CD4-positive, CD25-positive, alpha-beta regulatory T cell (primary cell): ENCODE data around the gene FGGY. TPM values are rescaled to one million over a fixed set of nuclear protein-coding genes. Genes with fewer than 3 reads are reported as not detected.

Source experiments
- ATAC-seq, 2 donors: fragments of 150-1000 bp; cut with Tn5 transposase; one replicate each; pipeline ENCODE4 v1.10.0; 2021; ENCODE audit warnings: low read depth in 2 of 2, moderate number of reproducible peaks in 2 of 2, moderate library complexity in 1 of 2
- DNase-seq, 3 donors: peaks; one replicate each; pipeline versions ENCODE4 v3.0.0 to v3.0.0-alpha.2; 2012 to 2022; ENCODE audit warnings: mixed read lengths in 1 of 3
- H3K27ac ChIP-seq: one replicate; pipeline ENCODE4 v1.7.0; 2013; ENCODE audit warnings: mild to moderate bottlenecking, low read length; ENCODE audit not compliant: insufficient read depth, poor library complexity, severe bottlenecking
- H3K27me3 ChIP-seq: one replicate; pipeline ENCODE4 v1.7.0; 2013; ENCODE audit warnings: low read length; ENCODE audit not compliant: control insufficient read depth, insufficient read depth
- H3K36me3 ChIP-seq: one replicate; pipeline ENCODE4 v1.7.0; 2013; ENCODE audit warnings: mild to moderate bottlenecking, low read length, moderate library complexity; ENCODE audit not compliant: control insufficient read depth, insufficient read depth
- H3K4me1 ChIP-seq: 2 replicates; pipeline ENCODE4 v1.7.0; 2013; ENCODE audit warnings: mild to moderate bottlenecking, low read length; ENCODE audit not compliant: insufficient read depth, control insufficient read depth, poor library complexity, severe bottlenecking
- H3K4me3 ChIP-seq: one replicate; pipeline ENCODE4 v1.7.0; 2013; ENCODE audit warnings: low read depth, mild to moderate bottlenecking, low read length, moderate library complexity
- H3K9me3 ChIP-seq, 2 experiments: 1 replicate in 1 of 2; 2 replicates in 1 of 2; pipeline ENCODE4 v1.7.0; 2013; ENCODE audit warnings: low read length in 2 of 2, mild to moderate bottlenecking in 1 of 2, moderate library complexity in 1 of 2; ENCODE audit not compliant: control insufficient read depth in 2 of 2
- H3K27ac Mint-ChIP-seq, 3 donors: one replicate each; pipeline ENCODE4 v1.8.0; 2020 to 2022; ENCODE audit warnings: mild to moderate bottlenecking in 3 of 3, mixed read lengths in 3 of 3, moderate library complexity in 2 of 3
- H3K27me3 Mint-ChIP-seq: one replicate; pipeline ENCODE4 v1.8.0; 2022; ENCODE audit warnings: mild to moderate bottlenecking, mixed read lengths
- H3K36me3 Mint-ChIP-seq: one replicate; pipeline ENCODE4 v1.8.0; 2020; ENCODE audit warnings: mixed read lengths
- H3K4me1 Mint-ChIP-seq, 4 donors: one replicate each; pipeline ENCODE4 v1.8.0; 2020 to 2022; ENCODE audit warnings: mixed read lengths in 4 of 4, mild to moderate bottlenecking in 1 of 4
- H3K4me3 Mint-ChIP-seq, 4 donors: one replicate each; pipeline ENCODE4 v1.8.0; 2020 to 2022; ENCODE audit warnings: mild to moderate bottlenecking in 4 of 4, mixed read lengths in 4 of 4, moderate library complexity in 3 of 4
- H3K9me3 Mint-ChIP-seq, 7 donors: one replicate each; pipeline ENCODE4 v1.8.0; 2020 to 2022; ENCODE audit warnings: mixed read lengths in 7 of 7, mild to moderate bottlenecking in 3 of 7, moderate library complexity in 2 of 7
- polyA plus RNA-seq, 4 donors: library from polyadenylated mRNA; unstranded; fragments of 300-500 nt; fragmentation: Illumina TruSeq; gene quantifications; one replicate each; pipeline ENCODE4 v1.2.3, GENCODE V29; 2021
- total RNA-seq: library from RNA; stranded (reverse); gene quantifications from one replicate; pipeline ENCODE4 v1.2.3, GENCODE V29; 2022

FGGY gene
- total and polyA plus RNA-seq, 5 donors from 2014 or later: 1.9 to 7.7 (median 4.5) TPM

GRCh38 chr1:59539961-59540681 lies 243.2 kb downstream of the FGGY start:
- Mint-ChIP-seq H3K27ac (no peak overlapping the region), H3K4me1 (no peaks in the 10 kb centered on the region), H3K9me3 (peaks cover 0 to 1% (median 0%) of the 10 kb centered on the region in 7 donors), H3K27me3 (no peaks in the 10 kb centered on the region), H3K36me3 (no peaks in the 10 kb centered on the region), H3K4me3 (no peak overlapping the region)
- Histone ChIP-seq H3K4me3 (no peak overlapping the region), H3K36me3 (no peaks in the 10 kb centered on the region), H3K4me1 (no peaks in the 10 kb centered on the region), H3K27ac (no peak overlapping the region), H3K9me3 (no peaks in the 10 kb centered on the region), H3K27me3 (no peaks in the 10 kb centered on the region)
- DNase-seq (no peak), ATAC-seq (no peak)

- no peaks in the 10 kb centered on the region for H3K36me3 Mint-ChIP-seq
- ATAC-seq (no peak), DNase-seq (no peak)
- no peaks in the 10 kb centered on the region for H3K9me3 ChIP-seq
- H3K27me3 Mint-ChIP-seq: no peaks in the 10 kb centered on the region
- H3K4me1 Mint-ChIP-seq: no peaks in the 10 kb centered on the region
- no peak overlapping the region for H3K27ac ChIP-seq
- H3K4me1 ChIP-seq: no peaks in the 10 kb centered on the region
- no peak overlapping the region for H3K4me3 Mint-ChIP-seq
- no peaks in the 10 kb centered on the region for H3K36me3 ChIP-seq
- H3K27ac Mint-ChIP-seq: no peak overlapping the region
- no peak overlapping the region for H3K4me3 ChIP-seq
- no peaks in the 10 kb centered on the region for H3K27me3 ChIP-seq
- peaks cover 0 to 1% (median 0%) of the 10 kb centered on the region in 7 donors for H3K9me3 Mint-ChIP-seq
These were observed 244.3 kb downstream of the FGGY start for GRCh38 chr1:59541161-59541560.

GRCh38 chr1:59541891-59542290 lies 245.0 kb downstream of the FGGY start:
- Histone ChIP-seq H3K4me3 (no peak overlapping the region), H3K27me3 (no peaks in the 10 kb centered on the region), H3K36me3 (no peaks in the 10 kb centered on the region), H3K27ac (no peak overlapping the region), H3K9me3 (no peaks in the 10 kb centered on the region), H3K4me1 (no peaks in the 10 kb centered on the region)
- no peaks in the 10 kb centered on the region for H3K27me3 Mint-ChIP-seq
- no peaks in the 10 kb centered on the region for H3K36me3 Mint-ChIP-seq
- no peak overlapping the region for H3K4me3 Mint-ChIP-seq
- no peaks in the 10 kb centered on the region for H3K4me1 Mint-ChIP-seq
- no peak for DNase-seq
- H3K9me3 Mint-ChIP-seq: peaks cover 0 to 1% (median 0%) of the 10 kb centered on the region in 7 donors
- ATAC-seq: no peak
- H3K27ac Mint-ChIP-seq: no peak overlapping the region

- Histone ChIP-seq H3K27me3 (no peaks in the 10 kb centered on the region), H3K9me3 (no peaks in the 10 kb centered on the region), H3K4me3 (no peak overlapping the region), H3K27ac (no peak overlapping the region), H3K4me1 (no peaks in the 10 kb centered on the region), H3K36me3 (no peaks in the 10 kb centered on the region)
- Mint-ChIP-seq H3K4me3 (no peak overlapping the region), H3K27me3 (no peaks in the 10 kb centered on the region), H3K4me1 (no peaks in the 10 kb centered on the region), H3K9me3 (peaks cover 0 to 1% (median 0%) of the 10 kb centered on the region in 7 donors), H3K27ac (no peak overlapping the region), H3K36me3 (no peaks in the 10 kb centered on the region)
- no peak for DNase-seq
- no peak for ATAC-seq
These were observed 246.3 kb downstream of the FGGY start for GRCh38 chr1:59543211-59543668.

GRCh38 chr1:59544615-59545293 lies 247.9 kb downstream of the FGGY start:
- H3K27ac Mint-ChIP-seq: peak overlapping the region in 1 of 3 donors; percentile 45
- ATAC-seq: no peak
- no peaks in the 10 kb centered on the region for H3K36me3 ChIP-seq

GRCh38 chr1:59545830-59546229 lies 248.9 kb downstream of the FGGY start:
- Histone ChIP-seq H3K4me3 (no peak overlapping the region), H3K9me3 (no peaks in the 10 kb centered on the region), H3K4me1 (no peaks in the 10 kb centered on the region), H3K27me3 (no peaks in the 10 kb centered on the region), H3K36me3 (no peaks in the 10 kb centered on the region), H3K27ac (no peak overlapping the region)
- no peak overlapping the region for H3K27ac Mint-ChIP-seq
- no peaks in the 10 kb centered on the region for H3K36me3 Mint-ChIP-seq
- H3K4me3 Mint-ChIP-seq: no peak overlapping the region
- no peak for ATAC-seq
- no peak for DNase-seq
- no peaks in the 10 kb centered on the region for H3K4me1 Mint-ChIP-seq
- peaks cover 0 to 1% (median 0%) of the 10 kb centered on the region in 7 donors for H3K9me3 Mint-ChIP-seq
- no peaks in the 10 kb centered on the region for H3K27me3 Mint-ChIP-seq

More at GRCh38 chr1:59544615-59545293, 247.9 kb downstream of the FGGY start:
- H3K36me3 Mint-ChIP-seq: no peaks in the 10 kb centered on the region
- Histone ChIP-seq H3K4me1 (no peaks in the 10 kb centered on the region), H3K27me3 (no peaks in the 10 kb centered on the region), H3K9me3 (no peaks in the 10 kb centered on the region), H3K27ac (no peak overlapping the region), H3K4me3 (no peak overlapping the region)
- no peaks in the 10 kb centered on the region for H3K27me3 Mint-ChIP-seq
- peaks cover 0 to 1% (median 0%) of the 10 kb centered on the region in 7 donors for H3K9me3 Mint-ChIP-seq
- peak in 1 of 3 donors; percentile 25 for DNase-seq
- no peaks in the 10 kb centered on the region for H3K4me1 Mint-ChIP-seq
- no peak overlapping the region for H3K4me3 Mint-ChIP-seq

GRCh38 chr1:59549066-59549837 lies 252.4 kb downstream of the FGGY start:
- no peaks in the 10 kb centered on the region for H3K4me1 Mint-ChIP-seq
- Histone ChIP-seq H3K27ac (no peak overlapping the region), H3K4me1 (no peaks in the 10 kb centered on the region), H3K27me3 (no peaks in the 10 kb centered on the region), H3K9me3 (no peaks in the 10 kb centered on the region), H3K4me3 (no peak overlapping the region), H3K36me3 (no peaks in the 10 kb centered on the region)
- ATAC-seq (no peak), DNase-seq (no peak)
- H3K9me3 Mint-ChIP-seq: peaks cover 0 to 2% (median 0%) of the 10 kb centered on the region in 7 donors
- H3K27ac Mint-ChIP-seq: no peak overlapping the region
- no peak overlapping the region for H3K4me3 Mint-ChIP-seq
- H3K36me3 Mint-ChIP-seq: peaks cover 2% of the 10 kb centered on the region
- no peaks in the 10 kb centered on the region for H3K27me3 Mint-ChIP-seq
